ENCODE results near the gene PHPT1.

DNA sequence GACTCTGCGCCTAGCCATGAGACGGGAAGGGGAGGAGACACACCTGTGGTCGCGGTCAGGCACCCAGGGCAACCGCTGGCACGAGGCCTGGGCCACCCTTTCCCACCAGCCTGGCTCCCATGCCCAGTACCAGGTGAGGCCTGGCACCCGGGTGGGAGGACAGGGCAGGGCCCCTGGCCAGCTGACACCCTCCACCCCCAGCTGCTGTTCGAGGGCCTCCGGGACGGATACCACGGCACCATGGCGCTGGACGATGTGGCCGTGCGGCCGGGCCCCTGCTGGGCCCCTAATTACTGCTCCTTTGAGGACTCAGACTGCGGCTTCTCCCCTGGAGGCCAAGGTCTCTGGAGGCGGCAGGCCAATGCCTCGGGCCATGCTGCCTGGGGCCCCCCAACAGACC is 8.0 kb downstream of the PHPT1 start:
- no peak for TF ChIP-seq POLR2A (IDR thresholded peaks at IDR 0.05)
- TF ChIP-seq POLR2AphosphoS5 (IDR thresholded peaks at IDR 0.05): no peak
- TF ChIP-seq, protein P1, sequence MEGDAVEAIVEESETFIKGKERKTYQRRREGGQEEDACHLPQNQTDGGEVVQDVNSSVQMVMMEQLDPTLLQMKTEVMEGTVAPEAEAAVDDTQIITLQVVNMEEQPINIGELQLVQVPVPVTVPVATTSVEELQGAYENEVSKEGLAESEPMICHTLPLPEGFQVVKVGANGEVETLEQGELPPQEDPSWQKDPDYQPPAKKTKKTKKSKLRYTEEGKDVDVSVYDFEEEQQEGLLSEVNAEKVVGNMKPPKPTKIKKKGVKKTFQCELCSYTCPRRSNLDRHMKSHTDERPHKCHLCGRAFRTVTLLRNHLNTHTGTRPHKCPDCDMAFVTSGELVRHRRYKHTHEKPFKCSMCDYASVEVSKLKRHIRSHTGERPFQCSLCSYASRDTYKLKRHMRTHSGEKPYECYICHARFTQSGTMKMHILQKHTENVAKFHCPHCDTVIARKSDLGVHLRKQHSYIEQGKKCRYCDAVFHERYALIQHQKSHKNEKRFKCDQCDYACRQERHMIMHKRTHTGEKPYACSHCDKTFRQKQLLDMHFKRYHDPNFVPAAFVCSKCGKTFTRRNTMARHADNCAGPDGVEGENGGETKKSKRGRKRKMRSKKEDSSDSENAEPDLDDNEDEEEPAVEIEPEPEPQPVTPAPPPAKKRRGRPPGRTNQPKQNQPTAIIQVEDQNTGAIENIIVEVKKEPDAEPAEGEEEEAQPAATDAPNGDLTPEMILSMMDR (IDR thresholded peaks at IDR 0.05): no peak

Data from stomach (tissue), 4 donors.